ENCODE measurements around the gene SGSM1. TPM values are rescaled to one million over a fixed set of nuclear protein-coding genes. Genes with fewer than 3 reads are reported as not detected.
A peak's percentile ranks its signal among the peaks of the same experiment; 100 is the strongest.

Gene SGSM1
- total and polyA plus RNA-seq, 10 donors = 0.16 to 1.3 (median 0.53) TPM

- Histone ChIP-seq H3K4me3 (peak overlapping the region in 7 of 8 donors; percentile 37 to 73 (median 44)), H3K36me3 (no peaks in the 10 kb centered on the region), H3K27me3 (replicated peaks in 1 of 7) (peaks cover 0 to 27% (median 9%) of the 10 kb centered on the region in 7 donors), H3K9me3 (no peaks in the 10 kb centered on the region), H3K27ac (peak overlapping the region in 4 of 8 donors; percentile 51 to 79 (median 63)), H3K4me1 (peaks cover 0 to 18% (median 10%) of the 10 kb centered on the region in 6 donors)
- DNase-seq = no peak
- intact Hi-C loops (cut with DNase I; ENCODE audit: low total_unique reads) = no loop called here
- WGBS, 5 donors = 44 to 61% (median 52%) methylated on average over 10 to 11 of the region's 11 CpGs
- no peak for TF ChIP-seq POLR2AphosphoS5 (IDR thresholded peaks at IDR 0.05)
- no peak for TF ChIP-seq POLR2A (IDR thresholded peaks at IDR 0.05)
- no peak for TF ChIP-seq CTCF (IDR thresholded peaks at IDR 0.05 in 8 of 11, conservative IDR thresholded peaks at IDR 0.05 in 3 of 11)
These were observed 621 bp downstream of the SGSM1 start for GRCh38 chr22:24806663-24807001.

DNA sequence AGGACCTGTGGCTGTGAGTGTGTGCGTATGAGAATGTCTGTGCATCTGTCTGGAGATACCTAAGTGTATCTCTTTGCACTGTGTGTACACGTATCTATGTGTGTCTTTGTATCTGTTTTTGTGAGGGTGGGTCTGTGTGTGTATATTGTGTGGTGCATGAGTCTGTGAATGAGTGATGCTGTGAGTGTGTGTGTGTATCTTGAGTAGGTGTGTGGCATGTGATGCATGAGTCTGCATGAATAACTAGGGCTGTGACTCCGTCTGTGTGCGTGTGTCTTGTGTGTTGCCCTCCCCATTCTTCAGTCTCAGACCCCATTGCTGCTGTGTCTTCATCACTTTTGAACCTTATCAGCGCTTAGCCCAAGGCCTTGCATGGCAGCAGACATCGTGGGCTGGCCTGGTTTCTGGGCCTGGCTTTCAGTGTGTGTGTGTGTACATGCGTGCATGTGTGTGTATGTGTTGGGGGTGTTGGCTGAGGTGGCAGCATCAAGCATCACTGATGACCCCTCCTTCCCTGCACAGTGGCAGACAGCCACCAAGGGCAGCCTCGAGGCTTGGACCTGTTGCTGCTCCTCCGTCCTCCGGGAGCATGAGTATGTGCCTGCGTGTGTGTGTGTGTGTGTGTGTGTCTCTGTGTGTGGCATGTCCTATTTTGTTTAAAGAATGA lies 1.4 kb downstream of the SGSM1 start:
- Histone ChIP-seq H3K27ac (no peak overlapping the region), H3K4me3 (no peak overlapping the region), H3K9me3 (no peaks in the 10 kb centered on the region), H3K36me3 (no peaks in the 10 kb centered on the region), H3K4me1 (peaks cover 0 to 20% (median 10%) of the 10 kb centered on the region in 6 donors), H3K27me3 (replicated peaks in 1 of 7) (peaks cover 0 to 27% (median 9%) of the 10 kb centered on the region in 7 donors)
- TF ChIP-seq POLR2AphosphoS5 (IDR thresholded peaks at IDR 0.05) = no peak
- TF ChIP-seq POLR2A (IDR thresholded peaks at IDR 0.05) = no peak
- TF ChIP-seq CTCF (IDR thresholded peaks at IDR 0.05 in 8 of 11, conservative IDR thresholded peaks at IDR 0.05 in 3 of 11) = no peak
- intact Hi-C loops (cut with DNase I; ENCODE audit: low total_unique reads) = no loop called here
- no peak for DNase-seq
- WGBS, 5 donors = 73 to 83% (median 79%) methylated on average over 11 of the region's 11 CpGs

- H3K36me3 ChIP-seq = no peaks in the 10 kb centered on the region
- intact Hi-C loops (cut with DNase I; ENCODE audit: low total_unique reads) = no loop called here
- H3K27ac ChIP-seq = no peak overlapping the region
- no peaks in the 10 kb centered on the region for H3K9me3 ChIP-seq
- H3K4me1 ChIP-seq = peaks cover 0 to 21% (median 10%) of the 10 kb centered on the region in 6 donors
- no peak for DNase-seq
- no peak overlapping the region for H3K4me3 ChIP-seq
- WGBS, 5 donors = 36 to 62% (median 48%) methylated on average over 2 of the region's 2 CpGs
- TF ChIP-seq POLR2A (IDR thresholded peaks at IDR 0.05) = no peak
- no peak for TF ChIP-seq POLR2AphosphoS5 (IDR thresholded peaks at IDR 0.05)
- no peak for TF ChIP-seq CTCF (IDR thresholded peaks at IDR 0.05 in 8 of 11, conservative IDR thresholded peaks at IDR 0.05 in 3 of 11)
- peaks cover 0 to 27% (median 9%) of the 10 kb centered on the region in 7 donors for H3K27me3 ChIP-seq (replicated peaks in 1 of 7)
These were observed 3.3 kb downstream of the SGSM1 start for GRCh38 chr22:24809331-24809730.

GRCh38 chr22:24810043-24810749 lies 4.2 kb downstream of the SGSM1 start:
- TF ChIP-seq POLR2A (IDR thresholded peaks at IDR 0.05) = no peak
- no peak for TF ChIP-seq CTCF (IDR thresholded peaks at IDR 0.05 in 8 of 11, conservative IDR thresholded peaks at IDR 0.05 in 3 of 11)
- no peak for TF ChIP-seq POLR2AphosphoS5 (IDR thresholded peaks at IDR 0.05)
- Histone ChIP-seq H3K9me3 (peaks cover 0 to 9% (median 6%) of the 10 kb centered on the region in 8 donors), H3K27me3 (replicated peaks in 1 of 7) (peaks cover 0 to 26% (median 9%) of the 10 kb centered on the region in 7 donors), H3K27ac (no peak overlapping the region), H3K4me1 (peaks cover 0 to 21% (median 10%) of the 10 kb centered on the region in 6 donors), H3K36me3 (no peaks in the 10 kb centered on the region), H3K4me3 (no peak overlapping the region)
- 66 to 76% (median 69%) methylated on average over 14 of the region's 14 CpGs for WGBS, 5 donors
- intact Hi-C loops (cut with DNase I; ENCODE audit: low total_unique reads) = no loop called here
- no peak for DNase-seq
